PC-9 (cell line): ENCODE results near the gene APLN. TPM values are rescaled to one million over a fixed set of nuclear protein-coding genes. Genes with fewer than 3 reads are reported as not detected.

ENCODE experiments used
- BruUV-seq: library from RNA; stranded (reverse); fragments of 400-500 nt; replicated peaks from 2 replicates; lab custom pipeline; 2021; lab: Mats Ljungman, UMichigan
- CTCF ChIA-PET: fragments of 300-600 bp; sonication (Branson Sonifier 250); formaldehyde crosslinking; loops from one replicate; lab custom pipeline; 2022; ENCODE audit warnings: antibody characterized with exemption; lab: Charles Lee
- POLR2A ChIA-PET: fragments of 300-600 bp; sonication (Branson Sonifier 250); formaldehyde crosslinking; loops from one replicate; lab custom pipeline; 2022; ENCODE audit warnings: antibody characterized with exemption; ENCODE audit not compliant: unreplicated experiment; lab: Charles Lee
- DNase-seq, 2 experiments: peaks; one replicate each; pipeline versions ENCODE4 v3.0.0 to v3.0.0-alpha.2; 2015 to 2022; ENCODE audit warnings: mixed read lengths in 1 of 2
- H2AFZ ChIP-seq: fragments of 200-600 bp; sonication (generic); 2 replicates; pipeline ENCODE4 v1.8.1; 2017; ENCODE audit warnings: antibody characterized with exemption
- H3F3A ChIP-seq: fragments of 200-600 bp; sonication (generic); 2 replicates; pipeline ENCODE4 v1.8.1; 2017; ENCODE audit warnings: antibody characterized with exemption, mild to moderate bottlenecking, low read depth; ENCODE audit not compliant: insufficient read depth
- H3K27ac ChIP-seq: fragments of 200-600 bp; sonication (generic); 2 replicates; pipeline ENCODE4 v1.6.1; 2016; ENCODE audit warnings: mixed run types
- H3K27me3 ChIP-seq: fragments of 200-600 bp; sonication (generic); 2 replicates; pipeline ENCODE4 v1.6.1; 2016; ENCODE audit warnings: low read depth, mixed run types; ENCODE audit not compliant: insufficient read depth
- H3K36me3 ChIP-seq: fragments of 200-600 bp; sonication (generic); 2 replicates; pipeline ENCODE4 v1.6.1; 2016; ENCODE audit warnings: low read depth, mixed run types
- H3K4me1 ChIP-seq: fragments of 200-600 bp; sonication (generic); replicated peaks from 2 replicates; pipeline ENCODE4 v1.6.1; 2016; ENCODE audit warnings: mixed run types; ENCODE audit not compliant: insufficient read depth
- H3K4me2 ChIP-seq: fragments of 200-600 bp; sonication (generic); 2 replicates; pipeline ENCODE4 v1.6.1; 2017; ENCODE audit warnings: mixed run types
- H3K4me3 ChIP-seq: fragments of 200-600 bp; sonication (generic); 2 replicates; pipeline ENCODE4 v1.6.1; 2016; ENCODE audit warnings: mixed run types
- H3K79me2 ChIP-seq: fragments of 200-600 bp; sonication (generic); 2 replicates; pipeline ENCODE4 v1.6.1; 2017; ENCODE audit warnings: low read depth, mixed run types
- H3K9me2 ChIP-seq: fragments of 200-600 bp; sonication (generic); 2 replicates; pipeline ENCODE4 v1.8.1; 2017; ENCODE audit warnings: mild to moderate bottlenecking; ENCODE audit not compliant: insufficient read depth
- H3K9me3 ChIP-seq: fragments of 200-600 bp; sonication (generic); 2 replicates; pipeline ENCODE4 v1.8.1; 2016; ENCODE audit warnings: low read depth; ENCODE audit not compliant: insufficient read depth
- H4K20me1 ChIP-seq: fragments of 200-600 bp; sonication (generic); 2 replicates; pipeline ENCODE4 v1.8.1; 2017; ENCODE audit not compliant: insufficient read depth
- CTCF ChIP-seq: fragments of 200-600 bp; sonication (generic); conservative IDR thresholded peaks from 2 replicates; pipeline ENCODE4 v1.6.1; 2017; ENCODE audit warnings: mixed run types, antibody characterized with exemption, mild to moderate bottlenecking, moderate library complexity
- EZH2 ChIP-seq: fragments of 200-600 bp; sonication (generic); IDR thresholded peaks from 2 replicates; pipeline ENCODE4 v1.8.0; 2017; ENCODE audit warnings: antibody characterized with exemption, low read depth
- intact Hi-C: fragments of 100-400 bp; cut with micrococcal nuclease; formaldehyde crosslinking; loops from one replicate; pipeline ENCODE4 v1.10.0; 2022; ENCODE audit not compliant: unreplicated experiment
- total RNA-seq: library from RNA; stranded (reverse); gene quantifications from 2 replicates; pipeline ENCODE4 v1.2.3, GENCODE V29; 2021

Gene APLN
- total RNA-seq, 1 experiment from 2014 or later = 0.13 TPM

GRCh38 chrX:129667412-129667811 is 12.7 kb upstream of the APLN start:
- Histone ChIP-seq H3K4me3 (no peak overlapping the region), H3K9me3 (peaks cover 7% of the 10 kb centered on the region), H3K4me1 (peaks cover 27% of the 10 kb centered on the region), H3K4me2 (no peak overlapping the region), H3K79me2 (no peaks in the 10 kb centered on the region), H3K9me2 (no peaks in the 10 kb centered on the region), H4K20me1 (no peaks in the 10 kb centered on the region), H3K27me3 (no peaks in the 10 kb centered on the region), H3K36me3 (no peaks in the 10 kb centered on the region), H2AFZ (no peak overlapping the region), H3K27ac (peak overlapping the region; percentile 56; the same call in 1 of the 2 replicates), H3F3A (peaks cover 22% of the 10 kb centered on the region)
- no peak for DNase-seq
- intact Hi-C loops = no loop called here
- ChIA-PET POLR2A (no interaction called here), CTCF (no interaction called here)
- TF ChIP-seq EZH2 (no peak), CTCF (no peak)
- BruUV-seq = no TSS peak

- intact Hi-C loops = no loop called here
- Histone ChIP-seq H2AFZ (no peak overlapping the region), H3K4me1 (peaks cover 27% of the 10 kb centered on the region), H3K79me2 (no peaks in the 10 kb centered on the region), H3K27ac (peak overlapping the region; percentile 56), H3K9me3 (peaks cover 7% of the 10 kb centered on the region), H3K9me2 (no peaks in the 10 kb centered on the region), H3K4me2 (peak overlapping the region; percentile 67), H3F3A (peaks cover 25% of the 10 kb centered on the region), H3K4me3 (no peak overlapping the region), H3K36me3 (no peaks in the 10 kb centered on the region), H3K27me3 (no peaks in the 10 kb centered on the region), H4K20me1 (no peaks in the 10 kb centered on the region)
- ChIA-PET CTCF (interaction anchor here (0.6 to 0.7 kb wide), 2 partner anchors 31 to 52 kb away, joined by 3 to 5 read pairs; no protein-coding TSS in a partner anchor), POLR2A (no interaction called here)
- peak; percentile 69 to 84 for DNase-seq
- no peak for TF ChIP-seq CTCF
- no TSS peak for BruUV-seq
These were observed 11.3 kb upstream of the APLN start for GRCh38 chrX:129665916-129666644.

- no peaks in the 10 kb centered on the region for H3K9me2 ChIP-seq
- no peaks in the 10 kb centered on the region for H3K27me3 ChIP-seq
- no peak overlapping the region for H3K27ac ChIP-seq
- no peak overlapping the region for H3K4me2 ChIP-seq
- H3K79me2 ChIP-seq = no peaks in the 10 kb centered on the region
- H3K4me1 ChIP-seq = peaks cover 32% of the 10 kb centered on the region
- no peak overlapping the region for H3K4me3 ChIP-seq
- no TSS peak for BruUV-seq
- no peaks in the 10 kb centered on the region for H4K20me1 ChIP-seq
- intact Hi-C loops = no loop called here
- POLR2A ChIA-PET = interaction anchor here (0.7 kb wide), 1 partner anchor 225 kb away, joined by 3 read pairs; no protein-coding TSS in a partner anchor
- CTCF ChIA-PET = interaction anchor here (0.6 kb wide), 1 partner anchor 23 kb away, joined by 4 read pairs; no protein-coding TSS in a partner anchor
- H3K36me3 ChIP-seq = no peaks in the 10 kb centered on the region
- no peak for TF ChIP-seq EZH2
- TF ChIP-seq CTCF = no peak
- no peaks in the 10 kb centered on the region for H3K9me3 ChIP-seq
- DNase-seq = no peak
- H3F3A ChIP-seq = peaks cover 26% of the 10 kb centered on the region
- no peak overlapping the region for H2AFZ ChIP-seq
These were observed 8.4 kb upstream of the APLN start for GRCh38 chrX:129663171-129663570.
